Activated naive CD4-positive, alpha-beta T cell treated with anti-CD3 and anti-CD28 coated beads, Interleukin-2, amount 10 ng/mL, durations not matched to agents 7 days and 5 days (primary cell): Measurements from ENCODE around the gene HES5.
A peak's percentile ranks its signal among the peaks of the same experiment; 100 is the strongest.

ENCODE experiments used
- CTCF ChIA-PET: fragments of 350-600 bp; sonication (Branson Sonifier 250); formaldehyde crosslinking; loops from one replicate; lab custom pipeline; 2021; ENCODE audit warnings: antibody characterized with exemption; lab: Charles Lee
- DNase-seq: peaks from one replicate; pipeline ENCODE4 v3.0.0-alpha.2; 2020
- H3K27ac Mint-ChIP-seq: one replicate; pipeline ENCODE4 v1.8.0; 2021; ENCODE audit warnings: mild to moderate bottlenecking, moderate library complexity, mixed read lengths
- H3K27me3 Mint-ChIP-seq: one replicate; pipeline ENCODE4 v1.8.0; 2021; ENCODE audit warnings: mild to moderate bottlenecking, mixed read lengths
- H3K36me3 Mint-ChIP-seq: one replicate; pipeline ENCODE4 v1.8.0; 2021; ENCODE audit warnings: mixed read lengths
- H3K4me1 Mint-ChIP-seq: one replicate; pipeline ENCODE4 v1.8.0; 2021; ENCODE audit warnings: mixed read lengths
- H3K4me3 Mint-ChIP-seq: one replicate; pipeline ENCODE4 v1.8.0; 2021; ENCODE audit warnings: mild to moderate bottlenecking, moderate library complexity, mixed read lengths
- H3K9me3 Mint-ChIP-seq: one replicate; pipeline ENCODE4 v1.8.0; 2021; ENCODE audit warnings: mixed read lengths

Gene HES5

DNA sequence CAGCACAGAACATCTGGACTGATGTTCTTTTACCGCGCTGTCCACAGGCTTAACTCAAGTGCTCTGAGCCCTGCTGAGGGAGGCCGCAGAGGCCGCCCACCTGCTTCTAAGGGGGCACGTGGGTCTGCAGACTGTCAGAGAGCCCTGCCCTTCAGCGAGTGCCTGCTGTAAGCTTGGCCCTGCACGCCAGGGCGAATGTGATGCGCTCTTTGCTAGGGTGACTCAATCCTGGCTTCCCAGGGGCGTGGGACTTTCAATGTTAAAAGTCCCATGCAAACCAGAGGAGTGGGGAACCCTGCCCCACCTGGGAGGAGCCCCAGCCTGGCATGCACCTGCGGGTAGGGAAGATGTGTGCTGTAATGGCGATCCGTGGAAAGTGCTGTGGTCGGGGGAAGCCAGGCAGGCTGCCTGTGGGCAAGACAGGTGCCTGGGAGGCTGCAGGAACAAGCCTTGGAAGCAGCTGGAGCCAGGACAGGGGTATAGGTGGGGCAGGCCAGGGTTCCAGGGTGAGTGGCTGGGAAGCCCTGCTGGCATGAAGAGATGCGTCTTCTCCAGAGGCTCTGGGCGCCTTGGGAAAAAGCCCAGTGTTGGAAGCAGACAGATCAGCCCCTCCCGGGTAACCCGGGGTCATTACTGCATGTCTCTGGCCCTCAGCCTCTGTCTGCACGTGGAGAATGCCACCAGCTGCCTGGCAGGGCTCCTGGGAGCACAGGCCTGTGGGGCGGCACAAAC, 3.1 kb downstream of the HES5 start:
- CTCF ChIA-PET, result interaction anchor here (1.0 to 1.5 kb wide), 3 partner anchors 12 to 332 kb away, joined by 3 to 4 read pairs (median 4); partner anchors contain the start of gene FAAP20
- H3K36me3 Mint-ChIP-seq, result peaks cover 19% of the 10 kb centered on the region
- peak overlapping the region; percentile 19 for H3K27ac Mint-ChIP-seq
- H3K4me1 Mint-ChIP-seq, result peaks cover 52% of the 10 kb centered on the region
- peaks cover 53% of the 10 kb centered on the region for H3K27me3 Mint-ChIP-seq
- no peaks in the 10 kb centered on the region for H3K9me3 Mint-ChIP-seq
- DNase-seq, result peak; percentile 58
- peak overlapping the region; percentile 38 for H3K4me3 Mint-ChIP-seq

GRCh38 chr1:2525920-2526823, 3.9 kb downstream of the HES5 start, which contains the start of gene PANK4:
TSS of gene PANK4 (minus strand) at chr1:2526596. CDS start at chr1:2526587, 9 bp downstream.
- Mint-ChIP-seq H3K36me3 (peaks cover 24% of the 10 kb centered on the region), H3K4me3 (peak within 1 kb of the TSS; percentile 89), H3K9me3 (no peaks in the 10 kb centered on the region), H3K27me3 (peaks cover 45% of the 10 kb centered on the region), H3K4me1 (peaks cover 54% of the 10 kb centered on the region), H3K27ac (peak within 1 kb of the TSS; percentile 99)
- CTCF ChIA-PET, result interaction anchor here (1.0 to 1.5 kb wide), 5 partner anchors 14 to 331 kb away, joined by 3 to 6 read pairs (median 4); partner anchors contain the start of genes FAAP20 and TNFRSF14
- peak; percentile 93 for DNase-seq

- Mint-ChIP-seq H3K4me1 (peaks cover 49% of the 10 kb centered on the region), H3K27me3 (peaks cover 39% of the 10 kb centered on the region), H3K36me3 (peaks cover 31% of the 10 kb centered on the region), H3K4me3 (peak overlapping the region; percentile 89), H3K9me3 (no peaks in the 10 kb centered on the region), H3K27ac (peak overlapping the region; percentile 99)
- CTCF ChIA-PET, result interaction anchor here (0.7 to 1.5 kb wide), 5 partner anchors 14 to 154 kb away, joined by 3 to 6 read pairs (median 3); partner anchors contain the start of gene TNFRSF14
- DNase-seq, result no peak
Observed at GRCh38 chr1:2525572-2525919, 4.5 kb downstream of the HES5 start.

GRCh38 chr1:2523891-2524609, 6.0 kb downstream of the HES5 start:
- peaks cover 24% of the 10 kb centered on the region for H3K27me3 Mint-ChIP-seq
- CTCF ChIA-PET, result interaction anchor here (1.2 to 1.8 kb wide), 6 partner anchors 22 to 111 kb away, joined by 3 to 15 read pairs (median 4); partner anchors contain the start of gene TNFRSF14
- H3K4me3 Mint-ChIP-seq, result peak overlapping the region; percentile 89
- H3K27ac Mint-ChIP-seq, result peak overlapping the region; percentile 99
- peak; percentile 81 for DNase-seq
- peaks cover 47% of the 10 kb centered on the region for H3K4me1 Mint-ChIP-seq
- H3K9me3 Mint-ChIP-seq, result no peaks in the 10 kb centered on the region
- peaks cover 34% of the 10 kb centered on the region for H3K36me3 Mint-ChIP-seq

- H3K4me1 Mint-ChIP-seq, result peaks cover 41% of the 10 kb centered on the region
- DNase-seq, result peak; percentile 55
- CTCF ChIA-PET, result interaction anchor here (1.2 to 1.8 kb wide), 5 partner anchors 22 to 110 kb away, joined by 3 to 15 read pairs (median 4); partner anchors contain the start of gene TNFRSF14
- peak overlapping the region; percentile 99 for H3K27ac Mint-ChIP-seq
- peaks cover 38% of the 10 kb centered on the region for H3K36me3 Mint-ChIP-seq
- no peaks in the 10 kb centered on the region for H3K9me3 Mint-ChIP-seq
- peak overlapping the region; percentile 89 for H3K4me3 Mint-ChIP-seq
- peaks cover 17% of the 10 kb centered on the region for H3K27me3 Mint-ChIP-seq
Observed at GRCh38 chr1:2523191-2523890, 6.7 kb downstream of the HES5 start.

GRCh38 chr1:2522230-2522629, 7.8 kb downstream of the HES5 start:
- Mint-ChIP-seq H3K9me3 (no peaks in the 10 kb centered on the region), H3K4me3 (no peak overlapping the region), H3K4me1 (peaks cover 39% of the 10 kb centered on the region), H3K27ac (peak overlapping the region; percentile 99), H3K27me3 (peaks cover 6% of the 10 kb centered on the region), H3K36me3 (peaks cover 42% of the 10 kb centered on the region)
- DNase-seq, result no peak
- CTCF ChIA-PET, result no interaction called here

DNA sequence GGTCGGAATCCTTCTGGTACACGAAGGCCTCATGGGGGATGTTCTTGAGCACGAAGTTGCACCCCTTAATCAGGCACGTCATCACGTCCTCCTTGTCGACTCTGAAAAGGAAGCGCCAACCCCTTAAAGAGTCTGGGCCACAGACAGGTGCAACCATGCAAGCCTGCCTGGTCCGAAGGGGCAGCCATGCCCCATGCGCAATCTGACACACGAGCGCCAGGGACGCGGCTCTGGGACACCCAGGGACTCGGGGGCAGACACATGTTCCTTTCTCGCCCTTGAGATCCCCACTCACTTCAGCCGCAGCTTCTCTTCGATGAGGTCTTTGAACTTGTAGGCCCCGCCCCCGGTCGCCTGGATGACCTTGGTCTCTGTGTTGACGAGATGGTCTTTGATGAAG, 9.3 kb downstream of the HES5 start:
- Mint-ChIP-seq H3K27me3 (no peaks in the 10 kb centered on the region), H3K36me3 (peaks cover 46% of the 10 kb centered on the region), H3K9me3 (no peaks in the 10 kb centered on the region), H3K27ac (no peak overlapping the region), H3K4me1 (peaks cover 34% of the 10 kb centered on the region), H3K4me3 (no peak overlapping the region)
- CTCF ChIA-PET, result no interaction called here
- no peak for DNase-seq

DNA sequence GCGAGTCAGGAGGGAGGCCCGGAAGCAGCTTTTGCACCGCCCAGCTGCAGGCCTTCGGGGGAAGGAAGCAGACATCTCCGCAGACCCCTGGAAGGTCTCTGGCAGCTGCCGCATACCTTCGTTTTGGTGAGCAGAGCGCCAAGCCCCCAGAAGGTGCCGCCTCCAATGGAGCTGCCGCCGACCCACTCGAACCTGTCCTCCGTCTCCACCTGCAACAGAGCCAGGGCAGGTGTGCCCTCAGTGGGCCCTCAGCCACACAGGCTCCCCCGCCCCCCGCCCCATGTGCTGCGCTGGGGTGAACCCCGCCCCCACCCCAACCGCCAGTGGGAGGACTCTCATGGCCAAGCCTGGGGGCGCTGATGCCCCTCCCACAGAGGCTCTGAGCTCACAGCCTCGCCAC, 9.9 kb downstream of the HES5 start:
- Mint-ChIP-seq H3K36me3 (peaks cover 48% of the 10 kb centered on the region), H3K9me3 (no peaks in the 10 kb centered on the region), H3K27me3 (no peaks in the 10 kb centered on the region), H3K4me3 (no peak overlapping the region), H3K4me1 (peaks cover 34% of the 10 kb centered on the region), H3K27ac (no peak overlapping the region)
- no peak for DNase-seq
- CTCF ChIA-PET, result no interaction called here

DNA sequence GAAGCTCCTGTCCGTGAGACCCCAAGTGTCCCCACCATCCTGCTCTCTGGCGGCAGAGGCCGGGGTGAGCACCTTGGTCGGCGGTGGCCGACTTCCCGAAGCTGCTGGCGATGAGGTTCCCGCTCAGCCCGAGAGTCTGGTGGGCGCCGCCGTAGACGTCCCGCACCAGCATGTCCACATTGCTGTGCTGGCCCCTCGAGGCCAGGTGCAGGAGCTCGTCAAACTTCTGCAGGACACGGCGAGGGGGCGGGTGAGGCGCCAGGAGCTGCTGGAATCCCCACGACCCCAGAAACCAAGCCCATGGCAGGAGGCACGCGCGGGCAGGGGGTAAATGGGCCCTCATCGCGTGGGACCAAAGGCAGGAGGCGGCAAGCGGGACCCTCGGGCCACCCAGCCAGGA, 10.3 kb downstream of the HES5 start:
- H3K9me3 Mint-ChIP-seq, result no peaks in the 10 kb centered on the region
- peaks cover 45% of the 10 kb centered on the region for H3K36me3 Mint-ChIP-seq
- CTCF ChIA-PET, result no interaction called here
- DNase-seq, result no peak
- no peak overlapping the region for H3K27ac Mint-ChIP-seq
- no peaks in the 10 kb centered on the region for H3K27me3 Mint-ChIP-seq
- no peak overlapping the region for H3K4me3 Mint-ChIP-seq
- H3K4me1 Mint-ChIP-seq, result peaks cover 29% of the 10 kb centered on the region

DNA sequence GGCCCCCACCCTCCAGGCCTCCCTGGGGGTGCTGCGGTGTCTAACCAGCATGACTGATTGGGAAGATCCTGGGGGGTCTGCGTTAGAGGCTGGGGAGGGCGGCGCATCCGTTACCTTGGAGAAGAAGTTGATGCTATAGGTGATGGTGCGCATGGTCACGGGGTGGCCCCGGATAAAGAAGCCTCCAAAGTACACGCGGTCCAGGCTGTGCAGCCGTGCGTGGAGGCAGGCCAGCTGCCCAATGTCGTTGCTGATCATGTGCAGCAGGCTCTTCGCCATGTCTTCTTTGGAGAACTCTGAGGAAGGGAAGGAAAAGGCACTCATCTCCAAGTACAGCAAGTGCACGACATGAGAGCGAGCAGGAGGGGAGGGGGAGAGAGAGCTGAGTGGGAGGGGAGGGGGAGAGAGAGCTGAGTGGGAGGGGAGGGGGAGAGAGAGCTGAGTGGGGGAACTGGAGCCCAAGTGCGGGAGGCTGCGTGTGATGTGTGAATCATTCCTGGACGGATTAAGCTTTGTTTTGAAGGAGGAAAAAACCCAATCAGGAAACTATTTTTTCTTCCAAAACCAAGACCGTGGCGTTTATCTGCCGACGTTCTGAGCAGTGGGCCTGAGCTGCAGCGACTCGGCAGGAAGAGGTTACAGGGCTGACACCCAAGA, 10.9 kb downstream of the HES5 start:
- Mint-ChIP-seq H3K27ac (no peak overlapping the region), H3K36me3 (peaks cover 44% of the 10 kb centered on the region), H3K9me3 (no peaks in the 10 kb centered on the region), H3K27me3 (no peaks in the 10 kb centered on the region), H3K4me1 (peaks cover 23% of the 10 kb centered on the region), H3K4me3 (no peak overlapping the region)
- CTCF ChIA-PET, result interaction anchor here (0.9 kb wide), 1 partner anchor 28 kb away, joined by 3 read pairs; no protein-coding TSS in a partner anchor
- no peak for DNase-seq

DNA sequence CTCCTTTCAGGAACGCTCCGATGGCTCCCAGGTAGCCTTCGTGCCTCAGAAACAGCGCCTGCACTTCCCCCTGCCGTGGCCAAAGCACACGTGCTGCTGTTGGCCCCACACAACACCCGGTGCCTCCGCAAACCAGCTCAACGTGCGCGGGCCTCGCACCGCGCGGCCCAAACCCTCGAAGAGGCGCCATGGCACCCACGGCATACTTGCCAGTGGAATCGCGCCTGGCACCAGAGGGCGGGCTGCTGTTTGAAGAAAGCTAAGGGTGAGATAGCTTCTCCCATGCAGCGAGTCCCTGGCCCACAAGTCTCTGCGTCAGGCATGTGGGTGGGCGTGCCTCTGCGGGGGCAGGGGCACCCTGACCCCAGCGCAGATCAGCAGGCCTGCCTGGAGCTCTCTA, 11.5 kb downstream of the HES5 start:
- no peak overlapping the region for H3K27ac Mint-ChIP-seq
- no peak overlapping the region for H3K4me3 Mint-ChIP-seq
- CTCF ChIA-PET, result interaction anchor here (0.9 kb wide), 1 partner anchor 29 kb away, joined by 3 read pairs; no protein-coding TSS in a partner anchor
- H3K9me3 Mint-ChIP-seq, result no peaks in the 10 kb centered on the region
- peaks cover 18% of the 10 kb centered on the region for H3K4me1 Mint-ChIP-seq
- peaks cover 44% of the 10 kb centered on the region for H3K36me3 Mint-ChIP-seq
- no peak for DNase-seq
- H3K27me3 Mint-ChIP-seq, result no peaks in the 10 kb centered on the region

DNA sequence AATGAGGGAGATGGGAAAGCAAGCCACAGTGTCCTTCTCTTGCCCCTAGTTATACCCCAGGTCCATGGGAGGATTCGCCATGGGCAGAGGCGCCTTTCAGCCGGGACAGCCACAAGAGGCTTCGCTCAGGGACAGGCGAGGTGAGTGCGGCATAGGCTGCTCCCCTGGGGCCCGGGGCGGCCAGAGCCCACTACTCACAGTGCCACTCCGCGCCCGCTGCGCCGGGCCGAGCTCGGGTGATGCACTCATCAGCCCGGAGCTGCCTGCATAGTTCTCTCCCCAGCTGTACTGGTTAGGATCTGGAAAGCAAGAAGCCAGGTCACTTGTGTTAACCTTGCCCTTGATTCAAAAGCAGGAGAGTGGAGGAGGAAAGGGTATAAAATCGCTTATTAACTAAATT, 12.1 kb downstream of the HES5 start:
- H3K27ac Mint-ChIP-seq, result no peak overlapping the region
- H3K9me3 Mint-ChIP-seq, result no peaks in the 10 kb centered on the region
- peaks cover 12% of the 10 kb centered on the region for H3K4me1 Mint-ChIP-seq
- H3K36me3 Mint-ChIP-seq, result peaks cover 44% of the 10 kb centered on the region
- CTCF ChIA-PET, result no interaction called here
- no peaks in the 10 kb centered on the region for H3K27me3 Mint-ChIP-seq
- DNase-seq, result no peak
- no peak overlapping the region for H3K4me3 Mint-ChIP-seq

GRCh38 chr1:2516946-2517345, 13.1 kb downstream of the HES5 start:
- no peak overlapping the region for H3K4me3 Mint-ChIP-seq

More at GRCh38 chr1:2516946-2517345, 13.1 kb downstream of the HES5 start:
- Mint-ChIP-seq H3K36me3 (peaks cover 39% of the 10 kb centered on the region), H3K4me1 (peaks cover 2% of the 10 kb centered on the region), H3K27me3 (no peaks in the 10 kb centered on the region), H3K27ac (no peak overlapping the region), H3K9me3 (no peaks in the 10 kb centered on the region)
- CTCF ChIA-PET, result no interaction called here
- DNase-seq, result no peak
